Epithelial cell of esophagus (primary cell): ENCODE results near the gene DGKZ.

Experiments used
- DNase-seq: peaks from one replicate; pipeline ENCODE4 v3.0.0; 2010; ENCODE audit warnings: low read depth
- H3K4me3 ChIP-seq: 2 replicates; pipeline ENCODE4 v1.5.1; 2011; ENCODE audit warnings: mild to moderate bottlenecking, low read length, control low read depth
- TF ChIP-seq, protein P1 (sequence below): IDR thresholded peaks from 2 replicates; pipeline ENCODE4 v1.5.1; 2011; ENCODE audit warnings: low read depth, mild to moderate bottlenecking, low read length, control low read depth, inconsistent platforms; ENCODE audit not compliant: insufficient read depth; ENCODE audit errors: missing control alignments

The DGKZ gene

DNA sequence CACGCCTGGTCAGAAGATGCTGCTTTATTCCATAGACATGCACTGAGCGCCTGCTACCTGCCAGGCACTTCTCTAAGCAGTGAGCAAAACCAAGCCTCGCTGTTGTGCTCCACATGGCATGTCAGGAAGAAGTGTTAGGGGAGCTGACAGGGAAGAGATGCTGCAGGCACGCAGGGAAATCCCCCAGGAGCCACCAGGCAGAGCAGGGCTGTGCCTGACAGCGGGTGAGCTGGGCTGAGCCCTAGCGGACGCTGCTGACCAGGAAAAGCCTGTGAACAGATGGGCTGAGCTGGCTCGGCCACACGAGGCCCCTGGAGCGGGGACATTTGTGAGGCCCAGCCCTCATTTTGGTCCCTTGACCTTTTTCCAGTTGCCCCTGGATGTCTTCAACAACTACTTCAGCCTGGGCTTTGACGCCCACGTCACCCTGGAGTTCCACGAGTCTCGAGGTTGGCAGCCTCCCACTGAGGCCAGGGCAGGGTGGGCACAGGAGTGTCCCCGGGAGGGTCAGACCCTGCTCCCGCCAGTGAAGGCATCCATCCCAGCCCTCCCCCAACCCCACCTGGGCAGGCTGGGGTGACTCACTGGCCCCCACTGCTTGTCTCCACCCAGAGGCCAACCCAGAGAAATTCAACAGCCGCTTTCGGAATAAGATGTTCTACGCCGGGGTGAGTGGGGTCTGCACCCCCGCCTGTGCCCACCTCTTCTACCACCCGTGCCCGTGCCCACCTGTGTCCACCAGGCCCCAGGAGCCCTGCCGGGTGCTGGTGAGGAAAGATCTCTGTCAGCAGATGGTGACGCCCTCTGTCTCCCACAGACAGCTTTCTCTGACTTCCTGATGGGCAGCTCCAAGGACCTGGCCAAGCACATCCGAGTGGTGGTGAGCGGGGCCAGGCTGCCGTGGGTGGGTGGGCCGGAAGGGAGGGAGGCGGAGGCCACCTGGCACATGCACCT is 26.8 kb downstream of the DGKZ start:
- DNase-seq, result no peak
- TF ChIP-seq, protein P1, sequence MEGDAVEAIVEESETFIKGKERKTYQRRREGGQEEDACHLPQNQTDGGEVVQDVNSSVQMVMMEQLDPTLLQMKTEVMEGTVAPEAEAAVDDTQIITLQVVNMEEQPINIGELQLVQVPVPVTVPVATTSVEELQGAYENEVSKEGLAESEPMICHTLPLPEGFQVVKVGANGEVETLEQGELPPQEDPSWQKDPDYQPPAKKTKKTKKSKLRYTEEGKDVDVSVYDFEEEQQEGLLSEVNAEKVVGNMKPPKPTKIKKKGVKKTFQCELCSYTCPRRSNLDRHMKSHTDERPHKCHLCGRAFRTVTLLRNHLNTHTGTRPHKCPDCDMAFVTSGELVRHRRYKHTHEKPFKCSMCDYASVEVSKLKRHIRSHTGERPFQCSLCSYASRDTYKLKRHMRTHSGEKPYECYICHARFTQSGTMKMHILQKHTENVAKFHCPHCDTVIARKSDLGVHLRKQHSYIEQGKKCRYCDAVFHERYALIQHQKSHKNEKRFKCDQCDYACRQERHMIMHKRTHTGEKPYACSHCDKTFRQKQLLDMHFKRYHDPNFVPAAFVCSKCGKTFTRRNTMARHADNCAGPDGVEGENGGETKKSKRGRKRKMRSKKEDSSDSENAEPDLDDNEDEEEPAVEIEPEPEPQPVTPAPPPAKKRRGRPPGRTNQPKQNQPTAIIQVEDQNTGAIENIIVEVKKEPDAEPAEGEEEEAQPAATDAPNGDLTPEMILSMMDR, result no peak
- no peak overlapping the region for H3K4me3 ChIP-seq

DNA sequence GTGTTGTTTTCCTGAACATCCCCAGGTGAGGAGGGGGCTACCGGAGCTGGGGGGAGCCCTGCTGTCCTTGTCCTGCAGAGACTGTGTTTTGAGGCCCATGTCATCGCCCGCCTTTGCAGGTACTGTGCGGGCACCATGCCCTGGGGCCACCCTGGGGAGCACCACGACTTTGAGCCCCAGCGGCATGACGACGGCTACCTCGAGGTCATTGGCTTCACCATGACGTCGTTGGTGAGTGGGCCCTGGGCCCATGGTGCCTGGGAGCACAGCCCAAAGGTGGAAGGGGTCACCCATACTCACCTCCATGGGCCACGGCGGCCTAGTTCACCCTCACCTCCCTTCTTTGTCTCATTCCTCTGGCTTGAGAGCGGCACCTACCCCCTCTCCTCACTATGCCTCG is 27.6 kb downstream of the DGKZ start:
- H3K4me3 ChIP-seq, result no peak overlapping the region
- TF ChIP-seq, protein P1, result no peak
- no peak for DNase-seq

DNA sequence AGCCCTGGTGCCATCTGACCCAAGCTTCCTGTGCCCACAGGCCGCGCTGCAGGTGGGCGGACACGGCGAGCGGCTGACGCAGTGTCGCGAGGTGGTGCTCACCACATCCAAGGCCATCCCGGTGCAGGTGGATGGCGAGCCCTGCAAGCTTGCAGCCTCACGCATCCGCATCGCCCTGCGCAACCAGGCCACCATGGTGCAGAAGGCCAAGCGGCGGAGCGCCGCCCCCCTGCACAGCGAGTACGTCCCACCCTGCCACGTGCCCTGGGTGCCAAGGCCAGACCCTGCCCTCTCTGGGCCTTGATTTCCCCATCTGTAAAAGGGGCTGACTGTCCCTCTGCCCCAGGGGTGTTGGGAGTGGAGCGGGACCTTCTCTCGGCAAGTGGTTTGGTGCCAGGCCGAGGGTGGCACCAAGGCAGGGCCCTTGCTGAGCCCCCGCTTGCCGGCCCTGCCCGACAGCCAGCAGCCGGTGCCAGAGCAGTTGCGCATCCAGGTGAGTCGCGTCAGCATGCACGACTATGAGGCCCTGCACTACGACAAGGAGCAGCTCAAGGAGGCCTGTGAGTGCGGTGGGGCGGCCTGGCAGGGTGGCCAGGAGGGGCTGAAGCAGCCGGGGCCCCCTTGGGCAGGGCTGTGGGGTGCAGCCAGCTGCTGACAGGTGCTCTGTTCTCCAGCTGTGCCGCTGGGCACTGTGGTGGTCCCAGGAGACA is 28.3 kb downstream of the DGKZ start:
- TF ChIP-seq, protein P1, result no peak
- no peak for DNase-seq
- no peak overlapping the region for H3K4me3 ChIP-seq

DNA sequence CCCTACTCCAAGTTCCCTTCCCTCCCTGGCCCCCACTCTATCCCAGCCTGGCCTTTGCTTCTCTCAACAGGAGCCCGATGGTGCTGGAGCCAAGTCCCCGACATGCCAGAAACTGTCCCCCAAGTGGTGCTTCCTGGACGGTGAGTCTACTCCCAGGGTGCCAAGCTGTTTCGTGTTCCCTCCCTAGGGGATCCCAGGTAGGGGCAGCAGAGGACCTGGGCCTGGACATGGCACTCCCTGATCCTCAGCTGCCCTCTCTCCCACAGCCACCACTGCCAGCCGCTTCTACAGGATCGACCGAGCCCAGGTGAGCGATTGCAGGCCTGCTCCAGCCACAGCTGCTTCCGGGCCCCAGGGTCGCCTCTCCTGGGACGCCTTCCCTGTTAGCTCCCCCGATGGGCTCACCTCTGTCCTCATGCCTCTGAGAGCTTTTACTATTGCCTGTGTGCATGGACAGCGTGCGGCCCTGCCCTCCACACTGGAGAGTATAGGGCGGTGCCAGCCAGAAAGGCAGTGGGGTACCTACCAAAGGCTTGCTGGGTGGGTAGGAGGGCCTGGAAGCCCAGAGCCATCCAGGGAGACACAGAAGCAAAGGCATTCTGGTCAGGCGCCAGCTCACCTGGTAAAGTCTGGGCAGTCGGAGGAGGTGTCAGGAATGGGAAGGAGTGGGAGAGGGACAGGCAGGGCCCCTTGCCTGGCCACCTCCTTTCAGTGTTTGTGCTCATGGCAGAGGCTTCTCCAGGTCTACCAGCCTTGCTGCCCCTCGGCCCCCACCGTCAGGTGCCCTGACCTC is 29.2 kb downstream of the DGKZ start:
- TF ChIP-seq, protein P1, result no peak
- H3K4me3 ChIP-seq, result no peak overlapping the region
- DNase-seq, result no peak

DNA sequence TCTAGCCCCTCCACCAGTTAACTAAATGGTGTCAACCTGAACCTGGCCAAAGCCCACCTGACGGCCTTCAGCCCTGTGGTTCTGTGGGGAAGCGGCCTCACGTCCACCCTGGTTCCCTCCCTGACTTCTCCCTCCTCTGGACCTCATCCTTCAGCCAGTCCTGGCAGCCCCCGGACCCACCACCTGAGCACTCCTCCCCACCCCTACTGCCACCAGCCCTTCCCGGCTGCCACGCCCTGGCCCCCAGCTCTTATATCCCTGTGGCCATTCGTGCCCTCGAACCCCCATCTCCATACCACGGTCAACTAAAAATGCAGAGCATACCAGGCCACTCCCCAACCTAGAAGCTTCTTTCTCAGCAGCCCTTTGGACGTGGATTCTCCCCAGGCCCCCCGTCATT is 30.0 kb downstream of the DGKZ start:
- TF ChIP-seq, protein P1, result no peak
- no peak overlapping the region for H3K4me3 ChIP-seq
- no peak for DNase-seq

DNA sequence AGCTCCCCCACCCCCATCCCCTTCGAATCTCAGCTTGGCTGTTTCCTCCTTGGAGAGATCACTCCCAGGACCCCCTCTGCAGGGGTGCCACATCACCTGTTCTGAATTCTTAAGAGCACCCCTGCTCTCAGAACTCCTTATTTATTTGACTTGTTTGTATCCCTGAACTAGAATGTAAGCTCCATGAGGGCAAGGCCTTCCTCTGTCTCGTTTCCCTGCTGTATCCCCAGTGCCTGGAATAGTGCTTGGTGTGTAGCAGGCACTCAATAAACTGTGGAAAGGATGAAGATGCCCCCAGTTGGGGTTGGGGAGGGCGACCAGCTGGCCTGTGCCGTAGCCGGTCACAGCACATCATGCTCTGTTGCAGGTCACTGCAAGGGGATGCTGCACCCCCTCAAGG is 30.6 kb downstream of the DGKZ start:
- no peak for DNase-seq
- H3K4me3 ChIP-seq, result no peak overlapping the region
- TF ChIP-seq, protein P1, result no peak
